GM23338 (cell line): ENCODE measurements around the gene FBF1.

Experiments
- EZH2 ChIP-seq: fragments of 200-600 bp; sonication (generic); IDR thresholded peaks from one replicate; pipeline ENCODE4 v1.8.0; 2017; ENCODE audit warnings: antibody characterized with exemption, mild to moderate bottlenecking, low read depth; ENCODE audit not compliant: unreplicated experiment
- EZH2phosphoT487 ChIP-seq: fragments of 200-600 bp; sonication (generic); IDR thresholded peaks from one replicate; pipeline ENCODE4 v1.8.1; 2018; ENCODE audit warnings: antibody characterized with exemption; ENCODE audit not compliant: unreplicated experiment
- JUNB ChIP-seq: IDR thresholded peaks from one replicate; pipeline ENCODE4 v1.6.1; 2016; ENCODE audit warnings: antibody characterized with exemption; ENCODE audit not compliant: unreplicated experiment
- NANOG ChIP-seq: IDR thresholded peaks from 2 replicates; pipeline ENCODE4 v1.6.1; 2016; ENCODE audit warnings: antibody characterized with exemption, borderline replicate concordance
- POLR2AphosphoS5 ChIP-seq: IDR thresholded peaks from 2 replicates; pipeline ENCODE4 v1.6.1; 2016; ENCODE audit warnings: antibody characterized with exemption, low read depth
- TF ChIP-seq, protein P1 (sequence below), 2 experiments: fragments of 200-600 bp in 1 of 2; sonication (generic) in 1 of 2; conservative IDR thresholded peaks; 2 replicates each; pipeline versions ENCODE4 v1.5.1 to v1.6.1; 2016 to 2017; ENCODE audit warnings: antibody characterized with exemption in 2 of 2, low read depth in 2 of 2, mild to moderate bottlenecking in 2 of 2, moderate library complexity in 1 of 2
- TF ChIP-seq, protein P2 (sequence below): IDR thresholded peaks from one replicate; pipeline ENCODE4 v1.6.1; 2018; ENCODE audit warnings: antibody characterized with exemption; ENCODE audit not compliant: unreplicated experiment

DNA sequence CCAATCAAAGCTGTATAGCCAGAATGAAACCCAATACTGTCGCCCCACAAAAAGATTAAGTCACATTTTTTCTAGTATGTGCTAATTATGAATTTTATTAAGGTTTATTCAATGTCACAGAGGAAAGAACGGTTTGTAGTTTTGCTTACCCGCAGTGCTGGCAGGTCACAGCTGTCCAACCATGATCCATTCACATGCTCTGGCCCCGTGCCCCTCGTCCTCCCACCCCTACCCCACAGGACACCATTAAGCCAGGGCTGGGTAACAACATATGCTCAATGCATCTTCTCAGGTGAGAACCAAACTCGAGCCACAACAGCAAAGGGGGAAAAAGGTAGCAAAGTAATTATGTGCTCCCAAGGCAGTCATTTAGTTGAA, 589 bp upstream of the FBF1 start:
- no peak for TF ChIP-seq POLR2AphosphoS5
- TF ChIP-seq, protein P1, sequence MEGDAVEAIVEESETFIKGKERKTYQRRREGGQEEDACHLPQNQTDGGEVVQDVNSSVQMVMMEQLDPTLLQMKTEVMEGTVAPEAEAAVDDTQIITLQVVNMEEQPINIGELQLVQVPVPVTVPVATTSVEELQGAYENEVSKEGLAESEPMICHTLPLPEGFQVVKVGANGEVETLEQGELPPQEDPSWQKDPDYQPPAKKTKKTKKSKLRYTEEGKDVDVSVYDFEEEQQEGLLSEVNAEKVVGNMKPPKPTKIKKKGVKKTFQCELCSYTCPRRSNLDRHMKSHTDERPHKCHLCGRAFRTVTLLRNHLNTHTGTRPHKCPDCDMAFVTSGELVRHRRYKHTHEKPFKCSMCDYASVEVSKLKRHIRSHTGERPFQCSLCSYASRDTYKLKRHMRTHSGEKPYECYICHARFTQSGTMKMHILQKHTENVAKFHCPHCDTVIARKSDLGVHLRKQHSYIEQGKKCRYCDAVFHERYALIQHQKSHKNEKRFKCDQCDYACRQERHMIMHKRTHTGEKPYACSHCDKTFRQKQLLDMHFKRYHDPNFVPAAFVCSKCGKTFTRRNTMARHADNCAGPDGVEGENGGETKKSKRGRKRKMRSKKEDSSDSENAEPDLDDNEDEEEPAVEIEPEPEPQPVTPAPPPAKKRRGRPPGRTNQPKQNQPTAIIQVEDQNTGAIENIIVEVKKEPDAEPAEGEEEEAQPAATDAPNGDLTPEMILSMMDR (conservative IDR thresholded peaks at IDR 0.05; ENCODE audit: low read depth in 2 of 2) = no peak
- TF ChIP-seq EZH2 = no peak
- no peak for TF ChIP-seq JUNB
- TF ChIP-seq, protein P2, sequence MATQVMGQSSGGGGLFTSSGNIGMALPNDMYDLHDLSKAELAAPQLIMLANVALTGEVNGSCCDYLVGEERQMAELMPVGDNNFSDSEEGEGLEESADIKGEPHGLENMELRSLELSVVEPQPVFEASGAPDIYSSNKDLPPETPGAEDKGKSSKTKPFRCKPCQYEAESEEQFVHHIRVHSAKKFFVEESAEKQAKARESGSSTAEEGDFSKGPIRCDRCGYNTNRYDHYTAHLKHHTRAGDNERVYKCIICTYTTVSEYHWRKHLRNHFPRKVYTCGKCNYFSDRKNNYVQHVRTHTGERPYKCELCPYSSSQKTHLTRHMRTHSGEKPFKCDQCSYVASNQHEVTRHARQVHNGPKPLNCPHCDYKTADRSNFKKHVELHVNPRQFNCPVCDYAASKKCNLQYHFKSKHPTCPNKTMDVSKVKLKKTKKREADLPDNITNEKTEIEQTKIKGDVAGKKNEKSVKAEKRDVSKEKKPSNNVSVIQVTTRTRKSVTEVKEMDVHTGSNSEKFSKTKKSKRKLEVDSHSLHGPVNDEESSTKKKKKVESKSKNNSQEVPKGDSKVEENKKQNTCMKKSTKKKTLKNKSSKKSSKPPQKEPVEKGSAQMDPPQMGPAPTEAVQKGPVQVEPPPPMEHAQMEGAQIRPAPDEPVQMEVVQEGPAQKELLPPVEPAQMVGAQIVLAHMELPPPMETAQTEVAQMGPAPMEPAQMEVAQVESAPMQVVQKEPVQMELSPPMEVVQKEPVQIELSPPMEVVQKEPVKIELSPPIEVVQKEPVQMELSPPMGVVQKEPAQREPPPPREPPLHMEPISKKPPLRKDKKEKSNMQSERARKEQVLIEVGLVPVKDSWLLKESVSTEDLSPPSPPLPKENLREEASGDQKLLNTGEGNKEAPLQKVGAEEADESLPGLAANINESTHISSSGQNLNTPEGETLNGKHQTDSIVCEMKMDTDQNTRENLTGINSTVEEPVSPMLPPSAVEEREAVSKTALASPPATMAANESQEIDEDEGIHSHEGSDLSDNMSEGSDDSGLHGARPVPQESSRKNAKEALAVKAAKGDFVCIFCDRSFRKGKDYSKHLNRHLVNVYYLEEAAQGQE = no peak
- no peak for TF ChIP-seq EZH2phosphoT487
- no peak for TF ChIP-seq NANOG
